Ascending aorta (tissue), 2 donors: ENCODE results near the gene OVCH2. TPM values are rescaled to one million over a fixed set of nuclear protein-coding genes. Genes with fewer than 3 reads are reported as not detected.
A peak's percentile ranks its signal among the peaks of the same experiment; 100 is the strongest.

Experiments
- DNase-seq, 2 donors: peaks; one replicate each; pipeline ENCODE4 v3.0.0-alpha.2; 2019; ENCODE audit warnings: low spot score in 2 of 2
- H3K27ac ChIP-seq, 2 donors: fragments of 200-600 bp; sonication (generic); one replicate each; pipeline ENCODE4 v1.5.1; 2016 to 2017; ENCODE audit warnings: mild to moderate bottlenecking in 1 of 2
- H3K27me3 ChIP-seq: fragments of 200-600 bp; sonication (generic); one replicate; pipeline ENCODE4 v1.5.1; 2017
- H3K36me3 ChIP-seq, 2 donors: fragments of 200-600 bp; sonication (generic); one replicate each; pipeline ENCODE4 v1.5.1; 2016
- H3K4me1 ChIP-seq, 2 donors: fragments of 200-600 bp; sonication (generic); one replicate each; pipeline ENCODE4 v1.5.1; 2016 to 2017; ENCODE audit warnings: mild to moderate bottlenecking in 1 of 2
- H3K4me3 ChIP-seq, 2 donors: fragments of 200-600 bp; sonication (generic); one replicate each; pipeline ENCODE4 v1.5.1; 2016 to 2017; ENCODE audit warnings: mild to moderate bottlenecking in 1 of 2
- H3K9me3 ChIP-seq, 2 donors: fragments of 200-600 bp; sonication (generic); one replicate each; pipeline ENCODE4 v1.5.1; 2016
- intact Hi-C: fragments of 100-400 bp; cut with DNase I; formaldehyde crosslinking; loops from one replicate; pipeline ENCODE4 v1.15.1; 2023
- total RNA-seq: library from RNA; depleted of rRNA; stranded (reverse); fragments of >200 nt; gene quantifications from one replicate; pipeline ENCODE4 v1.1.0, GENCODE V29; 2016
- TF ChIP-seq, protein P1 (sequence below), 3 experiments: fragments of 200-600 bp in 2 of 3; fragments of 450-650 bp in 1 of 3; sonication (generic) in 2 of 3; IDR thresholded peaks; one replicate each; pipeline ENCODE4 v1.5.1; 2016 to 2019; ENCODE audit warnings: antibody characterized with exemption in 3 of 3, mild to moderate bottlenecking in 1 of 3, moderate library complexity in 1 of 3

Gene OVCH2
- total RNA-seq, 1 donor from 2014 or later: not detected

DNA sequence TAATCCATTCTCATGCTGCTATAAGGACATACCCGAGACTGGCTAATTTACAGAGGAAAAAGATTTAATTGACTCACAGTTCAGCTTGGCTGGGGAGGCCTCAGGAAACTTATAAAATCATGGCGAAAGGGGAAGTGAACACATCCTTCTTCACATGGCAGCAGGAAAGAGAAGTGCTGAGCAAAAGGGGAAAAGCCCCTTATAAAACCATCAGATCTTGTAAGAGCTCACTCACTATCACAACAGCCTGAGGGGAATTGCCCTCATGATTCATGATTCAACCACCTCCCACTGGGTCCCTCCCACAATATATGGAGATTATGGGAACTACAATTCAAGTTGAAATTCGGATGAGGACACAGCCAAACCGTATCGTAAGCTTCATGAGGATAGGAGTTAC lies 29.2 kb downstream of the OVCH2 start:
- H3K36me3 ChIP-seq: no peaks in the 10 kb centered on the region
- H3K27me3 ChIP-seq: no peaks in the 10 kb centered on the region
- intact Hi-C loops: no loop called here
- TF ChIP-seq, protein P1, sequence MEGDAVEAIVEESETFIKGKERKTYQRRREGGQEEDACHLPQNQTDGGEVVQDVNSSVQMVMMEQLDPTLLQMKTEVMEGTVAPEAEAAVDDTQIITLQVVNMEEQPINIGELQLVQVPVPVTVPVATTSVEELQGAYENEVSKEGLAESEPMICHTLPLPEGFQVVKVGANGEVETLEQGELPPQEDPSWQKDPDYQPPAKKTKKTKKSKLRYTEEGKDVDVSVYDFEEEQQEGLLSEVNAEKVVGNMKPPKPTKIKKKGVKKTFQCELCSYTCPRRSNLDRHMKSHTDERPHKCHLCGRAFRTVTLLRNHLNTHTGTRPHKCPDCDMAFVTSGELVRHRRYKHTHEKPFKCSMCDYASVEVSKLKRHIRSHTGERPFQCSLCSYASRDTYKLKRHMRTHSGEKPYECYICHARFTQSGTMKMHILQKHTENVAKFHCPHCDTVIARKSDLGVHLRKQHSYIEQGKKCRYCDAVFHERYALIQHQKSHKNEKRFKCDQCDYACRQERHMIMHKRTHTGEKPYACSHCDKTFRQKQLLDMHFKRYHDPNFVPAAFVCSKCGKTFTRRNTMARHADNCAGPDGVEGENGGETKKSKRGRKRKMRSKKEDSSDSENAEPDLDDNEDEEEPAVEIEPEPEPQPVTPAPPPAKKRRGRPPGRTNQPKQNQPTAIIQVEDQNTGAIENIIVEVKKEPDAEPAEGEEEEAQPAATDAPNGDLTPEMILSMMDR (IDR thresholded peaks at IDR 0.05): no peak
- no peak overlapping the region for H3K4me3 ChIP-seq
- H3K9me3 ChIP-seq: no peaks in the 10 kb centered on the region
- peaks cover 0 to 9% of the 10 kb centered on the region in 2 donors for H3K4me1 ChIP-seq
- DNase-seq: no peak
- H3K27ac ChIP-seq: no peak overlapping the region

DNA sequence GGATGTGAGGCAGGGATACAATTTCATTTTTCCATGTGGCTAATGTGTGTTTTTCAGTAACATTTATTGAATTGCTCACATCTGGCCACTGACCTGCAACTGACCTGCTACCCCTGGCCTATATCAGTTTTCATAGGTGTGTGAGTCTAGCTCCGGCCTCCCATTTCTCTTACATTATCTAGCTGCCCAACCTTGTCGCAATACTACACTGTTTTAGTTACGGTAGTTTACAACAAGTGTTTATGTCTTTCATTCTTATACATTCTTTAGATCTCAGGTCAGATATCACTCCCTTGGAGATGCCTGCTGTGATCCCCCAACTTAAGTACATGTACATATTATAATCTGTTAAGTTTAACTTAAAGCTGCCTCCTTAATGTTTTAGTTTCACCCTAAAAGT lies 30.6 kb downstream of the OVCH2 start:
- H3K36me3 ChIP-seq: no peaks in the 10 kb centered on the region
- no peak for DNase-seq
- peaks cover 0 to 9% of the 10 kb centered on the region in 2 donors for H3K4me1 ChIP-seq
- intact Hi-C loops: no loop called here
- TF ChIP-seq, protein P1 (IDR thresholded peaks at IDR 0.05): no peak
- no peaks in the 10 kb centered on the region for H3K9me3 ChIP-seq
- no peak overlapping the region for H3K4me3 ChIP-seq
- no peak overlapping the region for H3K27ac ChIP-seq
- H3K27me3 ChIP-seq: no peaks in the 10 kb centered on the region

DNA sequence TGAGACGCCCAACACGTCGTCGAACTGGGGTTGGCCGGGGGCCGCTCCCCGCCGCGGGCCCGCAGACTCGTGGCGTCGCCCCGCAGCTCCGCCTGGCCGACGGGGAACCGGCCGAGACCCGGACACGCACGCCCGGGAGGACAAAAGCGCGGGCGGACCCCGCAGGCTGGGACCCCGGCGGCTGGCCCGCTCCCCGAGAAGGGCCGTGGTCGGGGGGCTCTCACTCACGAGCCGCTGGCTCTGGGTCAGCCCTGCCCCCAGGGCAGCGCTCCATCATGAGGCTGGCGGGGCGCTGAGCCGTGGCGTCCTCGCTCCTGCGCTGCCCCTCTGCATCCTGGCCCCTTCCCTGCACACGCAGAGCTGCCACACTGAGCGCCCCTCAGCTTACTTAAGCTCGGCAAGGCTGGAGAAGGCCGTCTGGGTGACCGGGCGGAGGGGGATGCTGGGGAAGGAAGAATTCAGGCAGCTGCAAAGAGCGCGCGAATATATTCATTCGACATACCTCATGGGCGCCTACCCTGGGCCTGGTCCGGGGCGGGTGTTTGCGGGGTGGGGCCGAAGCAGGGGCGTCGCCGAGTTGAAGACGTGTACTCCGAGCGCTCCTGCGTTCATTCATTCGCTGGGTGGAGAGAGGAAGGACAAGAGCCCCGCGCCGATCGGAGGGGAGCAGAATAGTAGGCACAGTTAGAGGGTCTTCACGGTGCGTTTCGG lies 32.4 kb downstream of the OVCH2 start:
- no peaks in the 10 kb centered on the region for H3K27me3 ChIP-seq
- TF ChIP-seq, protein P1 (IDR thresholded peaks at IDR 0.05): no peak
- peaks cover 0 to 9% of the 10 kb centered on the region in 2 donors for H3K4me1 ChIP-seq
- peak in 1 of 2 donors; percentile 76 for DNase-seq
- intact Hi-C loops: loop anchor here (5.0 kb wide), 2 partner anchors 162 to 313 kb away; partner anchors contain the start of genes EIF3F and PPFIBP2
- peak overlapping the region; percentile 62 to 80 for H3K4me3 ChIP-seq
- H3K27ac ChIP-seq: peak overlapping the region; percentile 49 to 60
- no peaks in the 10 kb centered on the region for H3K36me3 ChIP-seq
- H3K9me3 ChIP-seq: no peaks in the 10 kb centered on the region

DNA sequence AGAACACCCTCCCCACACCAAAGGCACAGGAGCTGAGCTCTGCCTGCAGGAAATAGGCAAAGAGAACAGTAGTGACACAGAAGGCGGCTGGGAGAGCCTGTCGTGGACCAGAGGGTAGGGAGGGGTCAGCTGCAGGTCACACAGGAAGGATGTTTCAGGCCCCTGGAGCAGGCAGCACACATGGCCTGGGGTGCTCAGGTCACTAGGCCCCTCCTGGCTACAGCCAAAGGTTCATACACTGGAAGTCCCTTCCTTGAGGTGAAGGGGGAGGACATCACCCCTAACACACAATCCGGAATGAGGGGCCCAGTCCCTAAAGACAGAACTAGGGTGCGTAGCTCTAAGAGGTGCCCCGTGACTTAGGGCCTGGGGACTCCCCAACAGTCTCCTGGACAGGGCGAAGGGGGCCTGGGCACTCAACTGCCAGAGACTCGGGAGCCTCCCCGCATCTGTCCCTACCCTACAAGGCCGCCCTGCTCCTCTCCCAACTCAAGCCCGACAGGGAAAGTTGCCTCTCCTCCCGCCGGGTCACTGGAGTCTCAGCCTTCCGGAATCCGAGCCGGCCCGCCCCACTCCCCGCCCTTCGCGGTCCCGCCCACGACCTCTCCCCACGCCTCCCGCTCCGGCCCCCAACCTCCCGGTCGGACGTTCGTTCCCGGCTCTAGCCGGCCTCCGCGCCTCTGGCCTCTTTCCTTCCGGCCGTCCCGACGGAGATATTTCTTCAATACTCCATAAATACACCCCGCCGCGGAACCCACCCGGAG lies 33.1 kb downstream of the OVCH2 start, which contains the start of gene CYB5R2:
Gene CYB5R2, minus strand, starts transcription at position 541 of the 764 bp plus-strand sequence. CDS start 675 bp downstream, outside the sequence.
- intact Hi-C loops: loop anchor here (5.0 kb wide), 2 partner anchors 161 to 314 kb away; partner anchors contain the start of genes EIF3F and PPFIBP2
- TF ChIP-seq, protein P1 (IDR thresholded peaks at IDR 0.05): no peak

DNA sequence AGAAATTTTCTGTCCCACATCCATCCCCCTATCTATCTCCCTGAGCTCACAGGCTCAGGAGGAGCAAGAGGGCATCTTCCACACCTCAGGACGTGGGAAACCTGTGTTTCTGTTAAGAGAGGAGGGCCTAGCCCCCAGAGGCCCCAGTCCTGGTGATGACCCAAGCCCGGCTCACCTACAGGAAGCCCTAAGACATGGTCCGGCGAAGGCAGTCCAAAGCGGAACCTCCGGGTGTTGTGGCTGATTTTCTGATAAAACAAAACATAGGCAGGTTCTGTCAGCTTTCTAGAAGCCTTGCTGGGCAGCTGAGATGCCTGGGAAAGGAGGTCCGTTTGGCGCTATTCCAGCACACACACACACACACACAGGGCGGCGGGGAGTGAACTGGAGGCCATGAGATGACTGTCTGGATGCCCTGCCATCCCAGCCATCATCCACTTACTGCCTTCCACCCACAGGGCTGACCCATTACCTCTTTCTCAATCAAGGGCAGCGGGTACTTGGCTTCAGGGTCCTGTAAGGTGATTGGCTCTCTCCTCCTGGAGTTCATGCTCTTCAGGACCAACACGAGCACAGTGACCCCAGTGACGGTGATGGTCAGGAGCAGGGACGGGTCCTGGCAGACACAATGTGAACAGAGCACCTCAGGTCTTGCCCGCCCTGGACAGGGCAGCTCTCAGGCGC lies 33.9 kb downstream of the OVCH2 start:
- TF ChIP-seq, protein P1 (IDR thresholded peaks at IDR 0.05): no peak
- intact Hi-C loops: loop anchor here (5.0 kb wide), 2 partner anchors 160 to 315 kb away; partner anchors contain the start of genes EIF3F and PPFIBP2
- H3K4me1 ChIP-seq: peaks cover 0 to 9% of the 10 kb centered on the region in 2 donors
- no peak for DNase-seq
- H3K36me3 ChIP-seq: peaks cover 0 to 2% of the 10 kb centered on the region in 2 donors
- no peaks in the 10 kb centered on the region for H3K9me3 ChIP-seq
- peak overlapping the region; percentile 62 to 80 for H3K4me3 ChIP-seq
- no peak overlapping the region for H3K27ac ChIP-seq
- no peaks in the 10 kb centered on the region for H3K27me3 ChIP-seq

More for the DNA sequence above, 33.1 kb downstream of the OVCH2 start, which contains the start of gene CYB5R2:
- no peaks in the 10 kb centered on the region for H3K27me3 ChIP-seq
- H3K36me3 ChIP-seq: no peaks in the 10 kb centered on the region
- H3K27ac ChIP-seq: peak within 1 kb of the TSS; percentile 49 to 60
- peaks cover 0 to 9% of the 10 kb centered on the region in 2 donors for H3K4me1 ChIP-seq
- no peaks in the 10 kb centered on the region for H3K9me3 ChIP-seq
- peak in 1 of 2 donors; percentile 83 for DNase-seq
- peak within 1 kb of the TSS; percentile 62 to 80 for H3K4me3 ChIP-seq
